ENCODE results near the gene SLC1A1. TPM values are rescaled to one million over a fixed set of nuclear protein-coding genes. Genes with fewer than 3 reads are reported as not detected.
A peak's percentile ranks its signal among the peaks of the same experiment; 100 is the strongest.

SLC1A1 gene
- 10 to 100 TPM in 2 of 4 donors, 1 to 10 TPM in 2; 6.8 to 19.2 (median 11.8) TPM for total RNA-seq

GRCh38 chr9:4489919-4490704 lies at the start of gene SLC1A1:
TSS of gene SLC1A1 (plus strand) at chr9:4490468. CDS start at chr9:4490680, 212 bp downstream.
- Histone ChIP-seq H3K27me3 (no peaks in the 10 kb centered on the region), H3K36me3 (no peaks in the 10 kb centered on the region), H3K9me3 (no peaks in the 10 kb centered on the region), H3K4me3 (peak within 1 kb of the TSS; percentile 53), H3K27ac (peak within 1 kb of the TSS; percentile 55 to 69), H3K4me1 (no peaks in the 10 kb centered on the region)
- intact Hi-C loops (cut with DNase I; ENCODE audit: low total_unique reads), result no loop called here
- peak in 1 of 2 donors; percentile 37 for TF ChIP-seq POLR2A (IDR thresholded peaks at IDR 0.05)
- no peak for TF ChIP-seq CTCF (IDR thresholded peaks at IDR 0.05)
- DNase-seq, result peak; percentile 33 to 36

- Histone ChIP-seq H3K4me3 (no peak overlapping the region), H3K27ac (no peak overlapping the region), H3K27me3 (no peaks in the 10 kb centered on the region), H3K4me1 (no peaks in the 10 kb centered on the region), H3K36me3 (no peaks in the 10 kb centered on the region), H3K9me3 (no peaks in the 10 kb centered on the region)
- DNase-seq, result no peak
- intact Hi-C loops (cut with DNase I; ENCODE audit: low total_unique reads), result no loop called here
- TF ChIP-seq CTCF (IDR thresholded peaks at IDR 0.05), result no peak
- no peak for TF ChIP-seq POLR2A (IDR thresholded peaks at IDR 0.05)
Measured at GRCh38 chr9:4442806-4443205, 47.5 kb upstream of the SLC1A1 start.

- Histone ChIP-seq H3K4me1 (no peaks in the 10 kb centered on the region), H3K27me3 (no peaks in the 10 kb centered on the region), H3K36me3 (no peaks in the 10 kb centered on the region), H3K4me3 (no peak overlapping the region), H3K27ac (no peak overlapping the region), H3K9me3 (no peaks in the 10 kb centered on the region)
- no peak for TF ChIP-seq CTCF (IDR thresholded peaks at IDR 0.05)
- no peak for TF ChIP-seq POLR2A (IDR thresholded peaks at IDR 0.05)
- intact Hi-C loops (cut with DNase I; ENCODE audit: low total_unique reads), result no loop called here
- no peak for DNase-seq
Measured at GRCh38 chr9:4443439-4443838, 46.8 kb upstream of the SLC1A1 start.

- H3K36me3 ChIP-seq, result no peaks in the 10 kb centered on the region
- H3K4me1 ChIP-seq, result no peaks in the 10 kb centered on the region
- H3K9me3 ChIP-seq, result no peaks in the 10 kb centered on the region
- H3K27me3 ChIP-seq, result no peaks in the 10 kb centered on the region
- intact Hi-C loops (cut with DNase I; ENCODE audit: low total_unique reads), result no loop called here
- TF ChIP-seq CTCF (IDR thresholded peaks at IDR 0.05) (no peak), POLR2A (IDR thresholded peaks at IDR 0.05) (no peak)
- H3K4me3 ChIP-seq, result no peak overlapping the region
- DNase-seq, result no peak
- H3K27ac ChIP-seq, result no peak overlapping the region
Measured at GRCh38 chr9:4461437-4461836, 28.8 kb upstream of the SLC1A1 start.

GRCh38 chr9:4463824-4464223 lies 26.4 kb upstream of the SLC1A1 start:
- DNase-seq, result no peak
- no peak for TF ChIP-seq CTCF (IDR thresholded peaks at IDR 0.05)
- H3K36me3 ChIP-seq, result no peaks in the 10 kb centered on the region
- no peak overlapping the region for H3K27ac ChIP-seq
- intact Hi-C loops (cut with DNase I; ENCODE audit: low total_unique reads), result no loop called here
- no peaks in the 10 kb centered on the region for H3K9me3 ChIP-seq
- no peaks in the 10 kb centered on the region for H3K4me1 ChIP-seq
- no peak overlapping the region for H3K4me3 ChIP-seq
- H3K27me3 ChIP-seq, result no peaks in the 10 kb centered on the region

Measured in uterus (tissue), 4 donors.